Measurements from ENCODE around the gene ASXL1. TPM values are rescaled to one million over a fixed set of nuclear protein-coding genes. Genes with fewer than 3 reads are reported as not detected.

Gene ASXL1
- total and polyA plus RNA-seq, 9 of the 15 experiments (the other 6 are each of a cell fraction or from before 2014, with no cell fraction given), result 6.5 to 65.3 (median 32.3) TPM

- Histone ChIP-seq H3K27me3 (ENCODE audit: control insufficient read depth in 2 of 2, insufficient read depth in 2 of 2, low read length in 2 of 2) (no peaks in the 10 kb centered on the region), H3K4me3 (no peak overlapping the region), H3K4me1 (replicated peaks in 1 of 2; ENCODE audit: control insufficient read depth in 2 of 2, insufficient read depth in 2 of 2, low read length in 2 of 2) (peaks cover 0 to 15% of the 10 kb centered on the region in 2 experiments; a peak in 1 of 5 replicates), H3K79me2 (ENCODE audit: control insufficient read depth, insufficient read depth, low read length) (no peaks in the 10 kb centered on the region), H3K9me3 (replicated peaks; ENCODE audit: control insufficient read depth, insufficient read depth, low read depth, low read length) (no peaks in the 10 kb centered on the region), H3K4me2 (ENCODE audit: insufficient read depth, low read length) (no peak overlapping the region), H2AFZ (ENCODE audit: low read depth, low read length) (no peak overlapping the region), H3K36me3 (ENCODE audit: control insufficient read depth, insufficient read depth, low read length) (peaks cover 98% of the 10 kb centered on the region), H3K9ac (ENCODE audit: insufficient read depth in 1 of 2, low read depth in 2 of 2, low read length in 2 of 2) (no peak overlapping the region), H4K20me1 (replicated peaks; ENCODE audit: control insufficient read depth, insufficient read depth, low read length) (0 out of 2 replicates have a peak, but pooled peaks cover 12% of the 10 kb centered on the region), H3K27ac (ENCODE audit: extremely low read depth, low read depth, low read length) (no peak overlapping the region), H3K9me1 (ENCODE audit: control insufficient read depth, insufficient read depth, low read length) (no peaks in the 10 kb centered on the region)
- DNase-seq (ENCODE audit: extremely low read depth in 1 of 4, low spot score in 3 of 4), result no peak
- ChIA-PET POLR2A (interaction anchor here (0.5 to 1.4 kb wide), 4 partner anchors 18 to 170 kb away, joined by 3 read pairs; no protein-coding TSS in a partner anchor), CTCF (ENCODE audit: low intra/inter-chr PET ratio) (no interaction called here)
- no peak for FAIRE-seq
- in situ Hi-C loops (cut with MboI) (no loop called here), intact Hi-C loops (cut with micrococcal nuclease) (no loop called here)
- no TSS peak for BruUV-seq (replicated peaks)
- no peak for ATAC-seq
- WGBS (ENCODE audit: insufficient coverage, low coverage, missing lambda C conversion rate), result 87% methylated on average over 12 of the region's 13 CpGs
- TF ChIP-seq NR2F6 (CRISPR knock-in tag; IDR thresholded peaks at IDR 0.05) (no peak), ZNF551 (CRISPR knock-in tag; IDR thresholded peaks at IDR 0.05) (no peak), HNRNPLL (IDR thresholded peaks at IDR 0.05; ENCODE audit: low read depth, low read length, poor library complexity, severe bottlenecking) (no peak), MXI1 (IDR thresholded peaks at IDR 0.05; ENCODE audit: low read depth, low read length) (no peak), TCF7 (IDR thresholded peaks at IDR 0.05; ENCODE audit: borderline replicate concordance) (no peak), RBM22 (IDR thresholded peaks at IDR 0.05; ENCODE audit: low read depth, low read length, poor library complexity, severe bottlenecking) (no peak), BDP1 (IDR thresholded peaks at IDR 0.05; ENCODE audit: insufficient read depth, insufficient read length) (no peak), SRSF9 (IDR thresholded peaks at IDR 0.05; ENCODE audit: borderline replicate concordance, low read depth, low read length) (no peak), SAFB2 (IDR thresholded peaks at IDR 0.05; ENCODE audit: borderline replicate concordance, low read depth, low read length, severe bottlenecking) (no peak), ESRRA (IDR thresholded peaks at IDR 0.05; ENCODE audit: borderline replicate concordance, low read depth) (no peak)
Observed at GRCh38 chr20:32448306-32449056, 90.3 kb downstream of the ASXL1 start.
